IPS DF 6.9 (cell line): ENCODE measurements around the gene ADARB1.

Experiments
- DNase-seq: peaks from one replicate; pipeline ENCODE4 v3.0.0-alpha.2; 2013; ENCODE audit warnings: low read depth, low spot score
- H3K27ac ChIP-seq: one replicate; pipeline ENCODE4 v1.5.1; 2013; ENCODE audit warnings: low read length, control low read depth
- H3K27me3 ChIP-seq: 2 replicates; pipeline ENCODE4 v1.6.1; 2013; ENCODE audit warnings: mild to moderate bottlenecking, low read length; ENCODE audit not compliant: control insufficient read depth, insufficient read depth
- H3K36me3 ChIP-seq: 2 replicates; pipeline ENCODE4 v1.6.1; 2013; ENCODE audit warnings: low read length; ENCODE audit not compliant: control insufficient read depth, insufficient read depth
- H3K4me1 ChIP-seq: 2 replicates; pipeline ENCODE4 v1.6.1; 2013; ENCODE audit warnings: low read length; ENCODE audit not compliant: control insufficient read depth, insufficient read depth
- H3K4me3 ChIP-seq: 2 replicates; pipeline ENCODE4 v1.5.1; 2013; ENCODE audit warnings: mild to moderate bottlenecking, low read length
- H3K9me3 ChIP-seq: 2 replicates; pipeline ENCODE4 v1.6.1; 2013; ENCODE audit warnings: low read length, inconsistent platforms; ENCODE audit not compliant: control insufficient read depth, insufficient read depth
- WGBS: extraction: QIAGEN DNeasy Blood & Tissue Kit; methylation state at CpG from one replicate; pipeline ENCODE4 v1.1.7; 2013; ENCODE audit warnings: mixed read lengths, missing lambda C conversion rate; ENCODE audit not compliant: insufficient read length, insufficient coverage; 5-methylcytosine and 5-hydroxymethylcytosine counted together

ADARB1 gene

DNA sequence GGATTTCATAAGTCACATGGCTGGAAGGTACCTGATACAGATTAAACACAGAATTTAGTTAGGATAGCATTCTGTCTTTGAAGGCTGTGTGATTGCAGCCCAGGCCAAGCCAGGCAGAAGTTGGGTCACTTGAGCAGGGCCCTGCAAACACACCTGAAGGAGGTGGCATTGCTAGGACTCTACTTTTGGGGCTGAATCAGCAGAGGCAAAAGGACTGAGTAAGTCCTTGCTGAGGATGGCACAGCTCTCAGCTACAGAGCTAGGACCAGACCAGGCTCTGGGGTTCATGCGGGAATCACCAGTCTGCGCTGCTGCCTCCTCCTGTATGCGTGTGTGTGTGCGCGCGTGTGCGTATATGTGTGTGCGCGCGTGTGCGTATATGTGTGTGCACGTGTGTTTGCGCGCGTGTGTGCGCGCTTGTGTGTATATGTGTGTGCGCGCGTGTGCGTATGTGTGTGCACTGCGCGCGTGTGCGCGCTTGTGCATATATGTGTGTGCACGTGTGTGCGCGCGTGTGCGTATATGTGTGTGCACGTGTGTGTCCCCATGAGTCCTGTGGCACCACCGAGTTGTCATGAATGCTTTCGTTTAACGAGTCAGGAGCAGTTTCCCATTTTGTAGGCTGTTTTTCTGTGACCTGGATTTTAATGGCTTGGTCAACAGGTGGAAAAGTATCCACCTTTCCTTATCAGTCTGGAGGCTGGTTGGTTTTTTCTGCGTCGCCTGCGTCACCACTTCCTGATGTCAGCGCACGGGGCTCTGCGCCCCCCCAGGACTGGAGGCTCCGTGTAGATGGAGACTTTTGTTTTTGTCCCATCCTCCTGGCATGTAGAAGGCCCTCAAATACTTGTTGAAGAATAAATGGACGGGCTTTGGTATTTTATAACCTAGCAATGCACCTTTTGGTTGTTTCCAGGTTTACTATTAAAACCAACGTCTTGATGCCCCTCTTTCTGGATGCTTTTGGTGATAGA is 34.7 kb downstream of the ADARB1 start:
- no peak overlapping the region for H3K4me3 ChIP-seq
- DNase-seq: no peak
- no peak overlapping the region for H3K27ac ChIP-seq
- no CpG with 5 or more reads among the region's 44 CpGs for WGBS
- H3K27me3 ChIP-seq: no peaks in the 10 kb centered on the region
- H3K4me1 ChIP-seq: no peaks in the 10 kb centered on the region
- H3K36me3 ChIP-seq: no peaks in the 10 kb centered on the region
- no peaks in the 10 kb centered on the region for H3K9me3 ChIP-seq

GRCh38 chr21:45109831-45110492 is 35.6 kb downstream of the ADARB1 start:
- WGBS: no CpG with 5 or more reads among the region's 15 CpGs
- no peaks in the 10 kb centered on the region for H3K9me3 ChIP-seq
- H3K4me1 ChIP-seq: no peaks in the 10 kb centered on the region
- no peaks in the 10 kb centered on the region for H3K27me3 ChIP-seq
- H3K36me3 ChIP-seq: no peaks in the 10 kb centered on the region
- H3K27ac ChIP-seq: no peak overlapping the region
- no peak for DNase-seq
- no peak overlapping the region for H3K4me3 ChIP-seq

GRCh38 chr21:45110873-45111624 is 36.7 kb downstream of the ADARB1 start:
- no peaks in the 10 kb centered on the region for H3K9me3 ChIP-seq

DNA sequence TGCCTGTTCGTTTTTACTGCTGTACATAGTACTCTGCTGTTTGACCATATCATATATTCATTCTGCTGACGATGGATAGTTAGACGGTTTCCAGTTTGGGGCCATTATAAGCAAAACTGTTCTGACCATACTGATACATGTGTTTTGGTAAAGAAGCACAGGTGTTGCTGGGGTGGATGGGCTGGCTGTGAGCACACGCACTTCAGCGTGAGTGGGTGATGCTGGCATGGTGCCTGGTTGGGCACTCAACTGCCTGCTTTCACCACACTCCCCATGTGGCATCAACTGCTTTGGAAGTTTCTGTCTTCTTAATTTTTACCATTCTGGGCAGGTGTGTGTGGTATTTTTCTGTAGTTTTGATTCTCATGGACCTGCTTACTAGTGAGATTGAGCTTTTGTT is 37.3 kb downstream of the ADARB1 start:
- no peaks in the 10 kb centered on the region for H3K27me3 ChIP-seq
- no CpG with 5 or more reads among the region's 5 CpGs for WGBS
- H3K4me1 ChIP-seq: no peaks in the 10 kb centered on the region
- no peaks in the 10 kb centered on the region for H3K9me3 ChIP-seq
- H3K4me3 ChIP-seq: no peak overlapping the region
- no peaks in the 10 kb centered on the region for H3K36me3 ChIP-seq
- DNase-seq: no peak
- no peak overlapping the region for H3K27ac ChIP-seq

More at GRCh38 chr21:45110873-45111624, 36.7 kb downstream of the ADARB1 start:
- no peak for DNase-seq
- no CpG with 5 or more reads among the region's 18 CpGs for WGBS
- H3K27me3 ChIP-seq: no peaks in the 10 kb centered on the region
- no peaks in the 10 kb centered on the region for H3K4me1 ChIP-seq
- no peak overlapping the region for H3K4me3 ChIP-seq
- no peak overlapping the region for H3K27ac ChIP-seq
- no peaks in the 10 kb centered on the region for H3K36me3 ChIP-seq

DNA sequence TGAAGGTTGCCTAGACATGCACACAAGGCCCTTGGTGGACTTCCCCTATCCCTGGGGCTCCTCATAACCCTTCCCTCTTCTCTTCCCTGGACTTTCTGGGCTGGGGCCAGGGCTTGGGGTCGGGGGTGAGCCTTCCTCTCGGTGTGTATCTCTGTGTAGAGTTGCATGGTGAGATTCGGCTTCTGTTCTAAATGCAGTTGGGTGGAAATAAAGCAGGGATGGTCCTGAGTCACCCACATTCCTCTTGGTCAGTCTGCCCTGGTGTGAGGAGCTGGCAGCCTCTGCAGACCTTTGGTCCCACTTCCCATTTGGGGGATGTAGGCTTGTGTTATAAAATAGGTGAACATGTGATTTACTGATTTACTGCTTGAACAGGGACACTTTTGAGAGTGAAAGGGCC is 38.0 kb downstream of the ADARB1 start:
- H3K9me3 ChIP-seq: no peaks in the 10 kb centered on the region
- no peaks in the 10 kb centered on the region for H3K36me3 ChIP-seq
- no peak overlapping the region for H3K27ac ChIP-seq
- DNase-seq: no peak
- no peak overlapping the region for H3K4me3 ChIP-seq
- H3K27me3 ChIP-seq: no peaks in the 10 kb centered on the region
- H3K4me1 ChIP-seq: no peaks in the 10 kb centered on the region
- WGBS: no CpG with 5 or more reads among the region's 3 CpGs

GRCh38 chr21:45113543-45113942 is 39.2 kb downstream of the ADARB1 start:
- DNase-seq: no peak
- H3K4me1 ChIP-seq: no peaks in the 10 kb centered on the region
- no peak overlapping the region for H3K27ac ChIP-seq
- no peaks in the 10 kb centered on the region for H3K27me3 ChIP-seq
- H3K9me3 ChIP-seq: no peaks in the 10 kb centered on the region
- no peaks in the 10 kb centered on the region for H3K36me3 ChIP-seq
- WGBS: no CpG with 5 or more reads among the region's 6 CpGs
- H3K4me3 ChIP-seq: no peak overlapping the region

GRCh38 chr21:45114072-45114471 is 39.7 kb downstream of the ADARB1 start:
- DNase-seq: no peak
- Histone ChIP-seq H3K27me3 (no peaks in the 10 kb centered on the region), H3K9me3 (no peaks in the 10 kb centered on the region), H3K4me3 (no peak overlapping the region), H3K4me1 (no peaks in the 10 kb centered on the region), H3K36me3 (no peaks in the 10 kb centered on the region), H3K27ac (no peak overlapping the region)
- WGBS: no CpG with 5 or more reads among the region's 5 CpGs

GRCh38 chr21:45114475-45114874 is 40.1 kb downstream of the ADARB1 start:
- no peaks in the 10 kb centered on the region for H3K27me3 ChIP-seq
- no CpG with 5 or more reads among the region's 5 CpGs for WGBS
- no peaks in the 10 kb centered on the region for H3K36me3 ChIP-seq
- DNase-seq: no peak
- no peak overlapping the region for H3K27ac ChIP-seq
- H3K9me3 ChIP-seq: no peaks in the 10 kb centered on the region
- H3K4me1 ChIP-seq: no peaks in the 10 kb centered on the region
- H3K4me3 ChIP-seq: no peak overlapping the region

- no peak overlapping the region for H3K4me3 ChIP-seq
- H3K36me3 ChIP-seq: no peaks in the 10 kb centered on the region
- no peaks in the 10 kb centered on the region for H3K9me3 ChIP-seq
- no peaks in the 10 kb centered on the region for H3K4me1 ChIP-seq
- no peak overlapping the region for H3K27ac ChIP-seq
- no peak for DNase-seq
- H3K27me3 ChIP-seq: no peaks in the 10 kb centered on the region
- WGBS: no CpG with 5 or more reads among the region's 5 CpGs
Measured at GRCh38 chr21:45115141-45115540, 40.8 kb downstream of the ADARB1 start.

DNA sequence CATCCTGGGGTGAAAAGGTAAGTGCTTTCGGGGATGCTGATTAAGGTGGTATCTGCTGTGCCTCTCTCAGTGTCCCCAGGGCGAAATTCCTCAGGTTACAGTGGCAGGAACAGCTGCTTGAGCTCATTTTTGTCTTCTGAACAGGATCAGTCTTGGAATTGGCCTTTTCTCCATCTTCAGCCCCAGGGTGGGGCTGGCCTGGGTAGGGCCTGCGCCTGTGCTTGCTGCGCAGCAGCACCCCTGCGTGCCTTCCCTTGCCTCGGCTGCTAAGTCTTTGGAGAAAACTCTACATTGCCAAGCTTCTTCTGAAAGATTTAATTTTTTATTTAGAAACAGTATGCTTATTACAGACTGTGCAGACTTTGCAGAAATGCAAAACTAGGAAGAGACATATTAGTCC is 41.7 kb downstream of the ADARB1 start:
- DNase-seq: no peak
- Histone ChIP-seq H3K27ac (no peak overlapping the region), H3K4me3 (no peak overlapping the region), H3K4me1 (no peaks in the 10 kb centered on the region), H3K9me3 (no peaks in the 10 kb centered on the region), H3K27me3 (no peaks in the 10 kb centered on the region; the same call in 1 of the 2 replicates), H3K36me3 (no peaks in the 10 kb centered on the region)
- WGBS: no CpG with 5 or more reads among the region's 6 CpGs
